SHP77 treated with DMSO at 0.1 percent for 48 hours (cell line): ENCODE data around the gene PPP3R1.
A peak's percentile ranks its signal among the peaks of the same experiment; 100 is the strongest.

Source experiments
- DNase-seq: peaks from one replicate; lab custom pipeline; 2025; lab: John Stamatoyannopoulos, UW

Gene PPP3R1

GRCh38 chr2:68252400-68253218 is at the start of gene PPP3R1:
TSS of gene PPP3R1 (minus strand) at chr2:68252532. CDS start at chr2:68252127, 405 bp downstream.
- DNase-seq = peak; percentile 64

GRCh38 chr2:68295516-68295915 is 43.2 kb upstream of the PPP3R1 start:
- DNase-seq = no peak

- DNase-seq = no peak
These were observed 42.6 kb upstream of the PPP3R1 start for GRCh38 chr2:68294913-68295312.

- no peak for DNase-seq
These were observed 41.9 kb upstream of the PPP3R1 start for GRCh38 chr2:68294187-68294586.

GRCh38 chr2:68293755-68294154 is 41.4 kb upstream of the PPP3R1 start:
- DNase-seq = no peak

- no peak for DNase-seq
These were observed 40.7 kb upstream of the PPP3R1 start for GRCh38 chr2:68293024-68293423.

GRCh38 chr2:68292108-68292710 is 39.9 kb upstream of the PPP3R1 start:
- no peak for DNase-seq

GRCh38 chr2:68291314-68291713 is 39.0 kb upstream of the PPP3R1 start:
- DNase-seq = no peak

GRCh38 chr2:68290901-68291300 is 38.6 kb upstream of the PPP3R1 start:
- no peak for DNase-seq

GRCh38 chr2:68287580-68288441 is 35.5 kb upstream of the PPP3R1 start:
- DNase-seq = no peak

- DNase-seq = no peak
These were observed 32.6 kb upstream of the PPP3R1 start for GRCh38 chr2:68284896-68285295.

GRCh38 chr2:68283419-68283812 is 31.1 kb upstream of the PPP3R1 start:
- no peak for DNase-seq

- DNase-seq = no peak
These were observed 30.6 kb upstream of the PPP3R1 start for GRCh38 chr2:68282811-68283418.

- no peak for DNase-seq
These were observed 28.5 kb upstream of the PPP3R1 start for GRCh38 chr2:68280796-68281195.

- no peak for DNase-seq
These were observed 28.0 kb upstream of the PPP3R1 start for GRCh38 chr2:68280348-68280747.

GRCh38 chr2:68279691-68280090 is 27.4 kb upstream of the PPP3R1 start:
- DNase-seq = no peak

- DNase-seq = no peak
These were observed 25.8 kb upstream of the PPP3R1 start for GRCh38 chr2:68278169-68278568.

- DNase-seq = no peak
These were observed 21.7 kb upstream of the PPP3R1 start for GRCh38 chr2:68274022-68274421.

GRCh38 chr2:68272246-68272994 is 20.1 kb upstream of the PPP3R1 start:
- no peak for DNase-seq

GRCh38 chr2:68266655-68267054 is 14.3 kb upstream of the PPP3R1 start:
- DNase-seq = no peak

GRCh38 chr2:68263632-68264031 is 11.3 kb upstream of the PPP3R1 start:
- DNase-seq = no peak

- DNase-seq = no peak
These were observed 6.5 kb upstream of the PPP3R1 start for GRCh38 chr2:68258851-68259250.
